ENCODE data around the gene LTC4S. TPM values are rescaled to one million over a fixed set of nuclear protein-coding genes. Genes with fewer than 3 reads are reported as not detected.

The LTC4S gene
- total and polyA plus RNA-seq, 2 experiments from 2014 or later, result 1.6 to 3.7 TPM

GRCh38 chr5:179749857-179750508, 43.8 kb upstream of the LTC4S start:
- peaks cover 100% of the 10 kb centered on the region for H3K79me2 ChIP-seq (ENCODE audit: insufficient read depth)
- no peaks in the 10 kb centered on the region for H3K27me3 ChIP-seq (replicated peaks; ENCODE audit: insufficient read depth)
- 85 to 86% methylated on average over 8 of the region's 8 CpGs for WGBS, 2 experiments (ENCODE audit: low coverage in 1 of 2, low lambda C conversion rate in 2 of 2, missing lambda C conversion rate in 2 of 2)
- TF ChIP-seq EZH2 (IDR thresholded peaks at IDR 0.05; ENCODE audit: insufficient read depth, poor library complexity, severe bottlenecking), result no peak
- H2AFZ ChIP-seq, result no peak overlapping the region
- H3K9me3 ChIP-seq (ENCODE audit: low read depth), result no peaks in the 10 kb centered on the region
- H3K9me2 ChIP-seq (ENCODE audit: insufficient read depth), result no peaks in the 10 kb centered on the region
- H3F3A ChIP-seq (ENCODE audit: insufficient read depth), result no peaks in the 10 kb centered on the region; the same call in 1 of the 2 replicates
- H3K27ac ChIP-seq, result no peak overlapping the region
- no peaks in the 10 kb centered on the region for H3K4me1 ChIP-seq (ENCODE audit: insufficient read depth)
- no peak for DNase-seq
- no peak overlapping the region for H3K9ac ChIP-seq
- in situ Hi-C loops (cut with MboI), result no loop called here
- H3K4me2 ChIP-seq (ENCODE audit: unreplicated experiment), result no peak overlapping the region
- H4K20me1 ChIP-seq (ENCODE audit: insufficient read depth), result peaks cover 17% of the 10 kb centered on the region; the same call in 1 of the 2 replicates
- H3K36me3 ChIP-seq (ENCODE audit: low read depth), result no peaks in the 10 kb centered on the region
- no peak overlapping the region for H3K4me3 ChIP-seq

DNA sequence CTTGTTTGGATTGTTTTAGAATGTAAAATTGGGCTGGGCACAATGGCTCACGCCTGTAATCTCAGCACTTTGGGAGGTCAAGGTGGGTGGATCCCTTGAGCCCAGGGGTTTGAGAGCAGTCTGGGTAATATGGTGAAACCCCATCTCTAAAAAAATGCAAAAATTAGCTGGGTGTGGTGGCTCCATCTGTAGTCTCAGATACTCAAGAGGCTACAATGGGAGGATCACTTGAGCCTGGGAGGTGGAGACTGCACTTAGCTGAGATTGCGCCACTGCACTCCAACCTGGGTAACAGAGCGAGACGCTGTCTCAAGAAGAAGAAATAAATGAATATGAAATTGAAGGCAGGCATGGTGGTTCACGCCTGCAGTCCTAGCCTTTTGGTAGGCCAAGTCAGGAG, 39.8 kb upstream of the LTC4S start:
- 92 to 93% methylated on average over 5 of the region's 5 CpGs for WGBS, 2 experiments (ENCODE audit: low coverage in 1 of 2, low lambda C conversion rate in 2 of 2, missing lambda C conversion rate in 2 of 2)
- Histone ChIP-seq H3K9ac (no peak overlapping the region), H3K27ac (no peak overlapping the region), H4K20me1 (ENCODE audit: insufficient read depth) (peaks cover 32% of the 10 kb centered on the region), H3K4me2 (ENCODE audit: unreplicated experiment) (no peak overlapping the region), H2AFZ (no peak overlapping the region), H3K4me1 (ENCODE audit: insufficient read depth) (no peaks in the 10 kb centered on the region), H3K27me3 (replicated peaks; ENCODE audit: insufficient read depth) (no peaks in the 10 kb centered on the region), H3K4me3 (no peak overlapping the region), H3F3A (ENCODE audit: insufficient read depth) (no peaks in the 10 kb centered on the region), H3K36me3 (ENCODE audit: low read depth) (no peaks in the 10 kb centered on the region), H3K79me2 (ENCODE audit: insufficient read depth) (peaks cover 100% of the 10 kb centered on the region), H3K9me2 (ENCODE audit: insufficient read depth) (no peaks in the 10 kb centered on the region), H3K9me3 (ENCODE audit: low read depth) (no peaks in the 10 kb centered on the region)
- in situ Hi-C loops (cut with MboI), result no loop called here
- TF ChIP-seq EZH2phosphoT487 (IDR thresholded peaks at IDR 0.05; ENCODE audit: insufficient read depth, low read depth) (no peak), EZH2 (IDR thresholded peaks at IDR 0.05; ENCODE audit: insufficient read depth, poor library complexity, severe bottlenecking) (no peak)
- DNase-seq, result no peak

DNA sequence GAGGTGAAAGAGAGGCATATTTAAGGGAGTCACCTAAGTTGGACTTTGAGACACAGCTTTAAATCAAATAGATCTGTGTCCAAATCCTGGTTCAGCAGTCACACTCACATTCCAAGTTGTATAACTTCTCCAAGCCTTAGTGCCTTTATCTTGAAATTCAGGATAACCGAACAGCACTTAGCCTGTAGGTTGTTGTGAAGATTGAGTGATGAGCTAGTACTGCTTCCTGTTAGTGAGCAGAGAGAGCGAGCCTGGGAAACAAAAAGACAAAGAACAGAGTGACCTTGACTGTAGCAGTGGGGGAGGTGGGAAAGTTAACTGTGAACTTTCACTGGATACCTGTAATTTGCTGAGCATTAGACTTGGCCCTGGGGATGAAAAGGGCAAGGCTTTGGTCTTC, 38.8 kb upstream of the LTC4S start:
- WGBS, 2 experiments (ENCODE audit: low coverage in 1 of 2, low lambda C conversion rate in 2 of 2, missing lambda C conversion rate in 2 of 2), result 98 to 99% methylated on average over 2 of the region's 2 CpGs
- Histone ChIP-seq H3K79me2 (ENCODE audit: insufficient read depth) (peaks cover 100% of the 10 kb centered on the region), H3K9ac (no peak overlapping the region), H3F3A (ENCODE audit: insufficient read depth) (no peaks in the 10 kb centered on the region), H3K4me2 (ENCODE audit: unreplicated experiment) (no peak overlapping the region), H3K4me3 (no peak overlapping the region), H3K4me1 (ENCODE audit: insufficient read depth) (no peaks in the 10 kb centered on the region), H3K9me3 (ENCODE audit: low read depth) (no peaks in the 10 kb centered on the region), H2AFZ (no peak overlapping the region), H3K36me3 (ENCODE audit: low read depth) (no peaks in the 10 kb centered on the region), H3K27ac (no peak overlapping the region), H4K20me1 (ENCODE audit: insufficient read depth) (peaks cover 39% of the 10 kb centered on the region), H3K9me2 (ENCODE audit: insufficient read depth) (no peaks in the 10 kb centered on the region), H3K27me3 (replicated peaks; ENCODE audit: insufficient read depth) (no peaks in the 10 kb centered on the region)
- in situ Hi-C loops (cut with MboI), result no loop called here
- TF ChIP-seq EZH2phosphoT487 (IDR thresholded peaks at IDR 0.05; ENCODE audit: insufficient read depth, low read depth), result no peak
- no peak for TF ChIP-seq EZH2 (IDR thresholded peaks at IDR 0.05; ENCODE audit: insufficient read depth, poor library complexity, severe bottlenecking)
- DNase-seq, result no peak

DNA sequence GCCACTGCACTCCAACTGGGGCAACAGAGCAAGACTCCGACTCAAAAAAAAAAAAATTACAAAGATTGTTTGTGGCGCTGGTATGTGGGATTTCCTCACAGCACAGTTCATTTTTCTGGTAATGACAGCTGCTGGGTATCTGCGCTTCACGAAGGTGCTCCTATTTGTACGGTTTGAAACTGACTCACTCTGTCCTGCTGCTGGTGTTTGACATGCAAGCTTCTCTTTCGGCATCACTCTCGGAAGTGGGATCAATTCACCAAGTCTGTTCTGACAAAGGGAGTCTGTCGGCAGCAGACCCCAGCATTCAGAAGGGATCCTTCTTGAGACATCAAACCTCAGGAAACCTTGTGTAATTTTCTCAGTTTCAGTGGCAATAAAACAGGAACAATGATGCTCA, 34.8 kb upstream of the LTC4S start:
- Histone ChIP-seq H3K79me2 (ENCODE audit: insufficient read depth) (peaks cover 90% of the 10 kb centered on the region), H3K4me2 (ENCODE audit: unreplicated experiment) (no peak overlapping the region), H3K27ac (no peak overlapping the region), H3K27me3 (replicated peaks; ENCODE audit: insufficient read depth) (no peaks in the 10 kb centered on the region), H4K20me1 (ENCODE audit: insufficient read depth) (peaks cover 42% of the 10 kb centered on the region), H3K36me3 (ENCODE audit: low read depth) (no peaks in the 10 kb centered on the region), H3K4me3 (no peak overlapping the region), H3K9ac (no peak overlapping the region), H2AFZ (no peak overlapping the region), H3K9me3 (ENCODE audit: low read depth) (no peaks in the 10 kb centered on the region), H3K9me2 (ENCODE audit: insufficient read depth) (no peaks in the 10 kb centered on the region), H3K4me1 (ENCODE audit: insufficient read depth) (peaks cover 27% of the 10 kb centered on the region), H3F3A (ENCODE audit: insufficient read depth) (peaks cover 29% of the 10 kb centered on the region)
- in situ Hi-C loops (cut with MboI), result no loop called here
- TF ChIP-seq EZH2 (IDR thresholded peaks at IDR 0.05; ENCODE audit: insufficient read depth, poor library complexity, severe bottlenecking) (no peak), EZH2phosphoT487 (IDR thresholded peaks at IDR 0.05; ENCODE audit: insufficient read depth, low read depth) (no peak)
- DNase-seq, result no peak
- WGBS, 2 experiments (ENCODE audit: low coverage in 1 of 2, low lambda C conversion rate in 2 of 2, missing lambda C conversion rate in 2 of 2), result 93 to 95% methylated on average over 8 of the region's 8 CpGs

Measured in GM23248 (cell line).